GM19324 (cell line): ENCODE data around the gene IL20RA.

Experiments
- ATAC-seq: cut with Tn5 transposase; IDR thresholded peaks from one replicate; pipeline ENCODE4 v1.9.1; 2021; ENCODE audit warnings: mild to moderate bottlenecking, moderate library complexity; ENCODE audit not compliant: unreplicated experiment, low FRiP score

IL20RA gene

DNA sequence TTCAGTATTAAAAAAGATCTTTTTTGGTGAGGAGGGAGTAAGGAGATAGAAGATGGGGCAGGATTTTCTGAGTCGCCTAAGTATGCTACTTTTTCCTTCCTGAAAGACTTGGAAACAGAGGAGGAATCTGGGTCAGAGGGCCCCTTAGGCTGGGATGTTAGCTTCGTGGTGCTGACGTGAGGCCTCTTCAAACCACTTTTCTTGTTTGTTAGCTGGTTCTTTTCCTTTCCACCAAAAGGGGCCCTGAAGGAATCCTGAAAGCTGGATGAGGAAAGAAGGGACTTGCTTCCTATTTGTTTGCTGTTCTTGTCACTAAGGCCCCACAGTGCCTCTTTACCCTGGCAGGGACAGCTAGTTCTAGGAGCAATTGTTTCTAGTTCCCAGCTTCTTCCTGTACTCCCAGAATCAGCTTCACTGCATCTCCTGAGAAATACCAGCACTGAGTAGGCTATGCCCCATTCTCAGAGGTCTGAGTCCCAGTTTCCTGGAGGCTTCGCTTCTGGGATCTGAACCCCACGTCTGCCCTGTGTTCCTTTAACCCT is 2.2 kb upstream of the IL20RA start:
- no peak for ATAC-seq

DNA sequence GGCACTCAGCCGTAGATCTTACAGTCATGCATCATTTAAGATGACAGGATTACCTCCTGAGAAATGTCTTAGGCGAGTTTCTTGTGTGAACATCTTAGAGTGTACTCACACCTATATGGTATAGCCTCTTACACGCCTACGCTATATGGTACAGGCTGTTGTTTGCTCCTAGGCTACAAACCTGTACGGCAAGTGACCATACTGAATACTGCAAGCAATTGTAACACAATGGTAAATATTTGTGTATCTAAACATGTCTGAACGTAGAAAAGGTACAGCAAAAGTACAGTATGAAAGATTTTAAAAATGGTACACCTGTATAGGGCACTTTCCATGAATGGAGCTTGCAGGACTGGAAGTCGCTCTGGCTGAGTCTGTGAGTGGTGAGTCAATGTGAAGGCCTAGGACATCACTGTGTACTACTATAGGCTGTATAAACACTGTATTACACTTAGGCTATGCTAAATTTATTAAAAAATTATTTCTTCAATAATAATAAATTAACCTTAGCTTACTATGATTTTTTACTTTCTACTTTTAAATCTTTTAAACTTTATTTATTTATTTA is 541 bp upstream of the IL20RA start:
- no peak for ATAC-seq

- ATAC-seq, result no peak
Observed at GRCh38 chr6:137043710-137044365, 927 bp downstream of the IL20RA start.

- ATAC-seq, result no peak
Observed at GRCh38 chr6:137040393-137040792, 4.4 kb downstream of the IL20RA start.

DNA sequence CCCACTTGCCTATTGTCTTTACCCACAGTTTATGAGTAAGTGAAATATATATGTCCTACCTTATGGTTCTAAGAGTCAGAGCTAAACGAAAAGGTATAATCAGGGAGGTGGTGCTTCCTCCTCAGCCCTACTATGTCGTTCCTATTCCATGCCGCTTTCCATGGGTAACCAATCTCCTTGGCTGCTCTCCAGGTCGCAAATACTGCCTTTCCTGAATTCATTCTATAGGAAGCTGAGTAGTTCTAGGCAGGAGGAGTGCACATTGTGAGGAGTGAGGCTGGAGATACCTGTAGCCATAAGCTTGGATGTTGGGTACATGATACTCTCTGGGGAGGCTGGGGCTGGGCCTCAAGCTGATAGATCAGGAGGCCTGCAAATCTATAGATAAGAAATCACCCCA is 5.8 kb downstream of the IL20RA start:
- no peak for ATAC-seq

GRCh38 chr6:137036566-137037300 is 8.0 kb downstream of the IL20RA start:
- no peak for ATAC-seq

DNA sequence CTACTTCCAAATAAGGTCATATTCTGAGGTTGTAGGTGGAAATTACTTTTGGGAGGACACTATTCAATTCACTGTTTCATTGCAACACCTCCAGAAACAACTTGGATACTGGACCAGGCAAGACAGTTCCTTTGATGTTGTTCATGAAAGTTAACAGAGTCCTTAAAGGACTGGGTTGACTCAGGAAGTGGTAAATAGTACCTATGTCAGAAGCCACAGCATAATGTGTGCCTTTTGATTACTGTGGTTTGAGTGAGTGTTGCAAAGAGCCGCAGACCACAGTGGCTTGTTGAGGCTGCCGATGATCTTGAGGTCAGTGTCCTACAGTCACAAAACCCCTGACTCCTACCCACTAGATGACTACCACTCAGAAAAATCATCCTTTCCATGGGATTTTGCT is 10.9 kb downstream of the IL20RA start:
- peak; percentile 63 for ATAC-seq

DNA sequence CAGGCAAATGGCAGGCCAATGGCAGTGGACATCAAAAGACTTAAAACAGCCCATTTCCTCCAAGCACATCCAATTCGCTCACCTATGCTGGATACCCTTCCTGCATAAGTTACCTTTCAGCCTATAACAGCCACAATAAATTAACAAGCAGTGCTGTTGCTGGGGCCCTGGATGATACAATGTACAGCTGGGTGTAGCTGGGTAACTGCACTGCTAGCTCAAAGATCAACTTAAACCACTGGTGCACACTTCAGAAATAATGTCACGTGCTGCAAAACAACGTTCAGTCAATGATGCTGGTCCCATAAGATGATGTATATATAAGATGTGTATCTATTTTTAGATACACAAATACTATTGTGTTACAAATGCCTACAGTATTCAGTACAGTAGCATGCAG is 13.6 kb downstream of the IL20RA start:
- ATAC-seq, result no peak

DNA sequence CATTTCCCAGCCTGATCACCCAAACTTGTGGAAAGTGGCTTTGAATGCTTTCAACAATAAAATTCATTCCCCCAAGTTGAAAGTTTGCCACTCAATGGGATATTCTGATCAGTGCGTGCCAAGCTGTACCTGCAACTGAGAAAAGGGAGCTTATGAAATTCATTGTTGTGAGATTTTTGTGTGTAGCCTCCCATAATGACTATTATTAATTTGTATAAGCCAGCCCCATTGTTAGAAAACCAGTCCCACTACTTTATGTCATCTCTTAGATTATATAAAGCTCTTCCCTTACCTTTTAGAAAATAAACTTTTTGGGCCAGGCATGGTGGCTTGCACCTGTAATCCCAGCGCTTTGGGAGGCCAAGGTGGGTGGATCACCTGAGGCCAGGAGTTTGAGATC is 15.9 kb downstream of the IL20RA start:
- ATAC-seq, result no peak

GRCh38 chr6:137025786-137026730 is 18.7 kb downstream of the IL20RA start:
- ATAC-seq, result no peak

GRCh38 chr6:137024237-137024990 is 20.4 kb downstream of the IL20RA start:
- ATAC-seq, result no peak

DNA sequence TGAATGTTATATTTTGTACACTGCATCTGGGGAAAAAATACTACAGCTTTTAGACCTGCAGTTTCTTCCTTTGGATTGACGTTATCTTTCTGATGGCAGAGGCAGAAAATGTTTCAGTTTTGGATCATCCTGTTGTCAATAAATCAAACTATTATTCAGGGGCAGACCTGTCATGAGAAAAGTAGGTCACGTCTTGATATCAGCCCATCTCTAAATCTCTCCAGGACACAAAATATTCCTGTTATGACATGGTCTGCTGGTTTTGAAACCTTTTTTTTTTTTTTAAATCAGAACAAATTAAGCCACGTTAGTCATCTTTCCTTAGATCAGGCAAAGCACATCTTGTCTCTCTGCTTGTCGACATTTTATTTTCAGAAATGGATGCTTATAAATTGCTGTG is 24.0 kb downstream of the IL20RA start:
- no peak for ATAC-seq

DNA sequence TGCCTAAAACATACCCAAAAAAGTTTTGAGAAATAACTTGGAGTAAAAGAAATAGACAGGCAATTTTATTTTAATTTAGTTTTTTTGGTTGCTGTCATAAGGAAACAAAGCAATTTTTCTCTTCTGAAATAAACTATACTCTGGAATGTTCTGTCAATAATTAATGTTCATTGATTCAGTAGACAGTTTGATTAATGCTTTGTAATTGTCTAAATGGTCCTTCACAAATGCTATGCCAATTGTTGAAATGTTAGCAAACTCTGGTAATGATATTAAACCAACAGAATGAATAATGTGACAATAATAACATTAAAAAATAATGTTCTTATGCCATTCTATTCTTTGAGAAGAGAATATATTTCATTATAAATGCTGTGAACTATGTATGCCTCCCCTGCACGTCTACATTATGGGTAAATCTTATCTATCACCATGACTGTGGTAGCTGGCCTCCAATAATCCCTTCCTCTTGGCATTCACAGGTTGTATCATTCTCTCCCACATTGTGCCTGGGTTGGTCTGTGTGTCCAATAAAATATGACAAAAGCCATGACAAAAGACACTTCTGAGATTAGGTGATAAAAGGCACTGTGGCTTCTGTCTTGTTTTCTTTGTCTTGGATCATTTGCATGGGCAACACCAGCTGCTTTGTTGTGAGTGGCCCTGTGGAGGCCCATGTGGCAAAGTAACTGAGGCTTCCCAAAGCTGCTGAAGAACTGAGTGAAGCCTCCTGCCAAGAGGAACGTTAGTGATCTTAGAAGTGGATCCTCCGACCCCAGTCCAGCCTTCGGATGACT is 25.1 kb downstream of the IL20RA start:
- no peak for ATAC-seq

DNA sequence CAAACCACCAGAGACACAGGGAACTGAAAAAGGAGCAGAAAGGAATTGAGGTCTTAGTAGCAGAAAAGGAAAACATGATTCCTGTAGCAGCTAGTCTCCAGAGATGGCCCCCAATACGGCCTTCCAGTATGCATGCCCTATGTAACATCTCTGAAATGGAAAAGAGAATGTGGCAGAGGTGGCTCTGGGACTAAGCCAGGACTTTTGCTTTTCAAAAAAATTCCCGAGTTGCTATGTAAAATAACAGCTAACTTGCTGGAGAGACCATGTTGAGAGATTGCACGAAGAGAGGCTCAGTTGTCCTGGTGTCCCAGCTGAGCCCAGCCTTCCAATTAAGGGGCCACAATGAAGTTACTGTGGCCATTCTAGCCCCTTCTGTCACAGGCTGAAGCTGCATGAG is 27.7 kb downstream of the IL20RA start:
- ATAC-seq, result no peak

DNA sequence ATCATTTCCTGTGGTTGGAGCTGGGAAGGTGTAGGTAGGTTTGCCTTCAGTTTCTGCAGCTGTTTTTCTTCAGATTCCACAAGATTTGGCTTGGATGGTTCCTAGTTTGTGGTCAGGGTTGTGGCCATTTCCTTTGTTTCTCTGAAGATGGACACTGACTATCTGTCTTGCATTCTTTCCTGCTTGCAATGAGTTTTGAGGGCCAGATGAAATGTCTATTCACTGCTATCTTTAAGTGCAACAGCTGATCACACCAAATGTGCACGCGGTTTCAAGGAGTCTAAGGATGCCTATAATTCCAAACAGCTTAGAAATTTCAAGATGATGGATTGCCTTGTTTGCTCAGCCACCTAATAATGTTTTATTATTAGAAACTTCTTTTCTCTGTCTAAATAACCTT is 28.4 kb downstream of the IL20RA start:
- ATAC-seq, result no peak

DNA sequence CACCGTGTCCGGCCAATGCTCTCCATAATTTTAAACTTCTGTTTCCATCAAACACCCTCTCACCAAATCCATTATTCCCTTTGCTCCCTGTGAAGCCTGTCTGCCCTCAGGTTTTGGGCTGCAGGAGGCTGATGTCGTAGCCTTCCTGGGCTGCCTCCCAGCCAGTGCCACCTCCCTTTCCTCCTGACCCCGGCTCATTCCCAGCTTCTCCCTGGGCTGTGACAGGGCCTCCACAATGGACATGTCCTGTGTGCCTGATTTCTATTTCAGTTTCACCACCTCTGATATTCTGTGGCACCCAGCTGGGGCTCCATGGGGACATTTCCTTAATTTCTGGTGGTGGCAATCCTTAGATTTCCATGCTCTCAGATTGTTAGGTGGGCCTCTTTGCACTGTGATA is 28.8 kb downstream of the IL20RA start:
- no peak for ATAC-seq

DNA sequence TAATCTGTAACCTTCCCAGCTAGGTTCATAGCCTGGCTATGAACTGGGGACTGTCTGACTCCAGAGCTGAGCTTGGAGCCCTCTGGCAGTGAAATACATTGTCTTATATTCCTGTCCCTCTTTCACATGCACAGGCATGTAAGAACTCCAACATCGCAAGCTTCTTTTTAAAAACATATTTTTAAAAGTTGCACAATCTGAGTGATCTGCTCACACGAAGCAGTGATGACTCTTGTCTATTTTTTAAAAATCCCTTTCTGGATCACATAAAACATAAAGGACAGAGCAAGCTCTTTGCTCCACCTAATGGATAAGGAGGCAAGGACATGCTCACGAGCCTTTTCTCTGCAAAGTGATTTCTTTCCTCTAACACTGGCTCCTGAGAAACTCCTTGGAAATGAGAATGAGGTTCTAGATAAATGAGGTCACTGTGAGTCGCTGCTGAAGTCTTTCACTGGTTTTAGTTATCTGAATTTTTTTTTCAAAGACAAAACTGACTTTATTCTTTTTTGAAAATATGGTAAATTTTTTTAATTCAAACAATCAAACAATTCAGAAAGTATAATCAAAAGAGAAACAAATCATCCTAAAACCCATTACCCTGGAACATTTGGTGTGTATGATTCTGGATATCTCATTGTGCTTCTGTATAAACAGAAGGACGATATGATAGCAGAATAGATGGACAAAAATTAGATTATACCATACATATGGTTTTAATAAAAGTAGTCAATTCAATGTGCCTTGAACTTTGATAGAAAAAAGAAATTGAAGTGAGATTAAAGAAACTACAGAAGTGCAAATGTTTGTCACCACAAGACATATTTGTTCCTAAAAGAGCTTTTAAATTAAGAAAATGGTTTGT is 30.8 kb downstream of the IL20RA start:
- ATAC-seq, result no peak

DNA sequence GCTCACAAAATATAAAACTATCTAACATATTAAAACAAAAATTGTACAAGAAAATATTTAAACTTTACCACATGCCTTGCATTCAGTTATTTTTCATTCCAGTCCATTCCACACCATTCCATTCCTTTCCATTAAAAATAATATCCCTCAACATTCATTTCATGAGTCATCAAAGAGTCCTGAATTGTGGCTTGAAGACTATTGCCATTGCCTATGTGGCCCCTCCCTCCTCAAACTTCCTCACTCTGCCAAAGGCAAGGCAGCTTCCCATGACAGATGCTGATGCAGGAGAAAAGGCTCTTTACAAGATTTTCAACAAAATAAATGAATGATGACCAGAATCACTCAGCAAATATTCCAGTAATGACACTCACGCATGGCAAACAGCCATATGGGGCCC is 31.7 kb downstream of the IL20RA start:
- ATAC-seq, result no peak
